Skeletal muscle satellite cell (primary cell): ENCODE measurements around the gene GAK.

ENCODE experiments used
- H3K27me3 ChIP-seq: 2 replicates; pipeline ENCODE4 v1.7.0; 2013; ENCODE audit warnings: low read length; ENCODE audit not compliant: control insufficient read depth, insufficient read depth
- H3K36me3 ChIP-seq: 2 replicates; pipeline ENCODE4 v1.7.0; 2013; ENCODE audit warnings: mild to moderate bottlenecking, control low read depth, low read length; ENCODE audit not compliant: insufficient read depth
- H3K4me1 ChIP-seq: 2 replicates; pipeline ENCODE4 v1.7.0; 2013; ENCODE audit warnings: low read length; ENCODE audit not compliant: control insufficient read depth, insufficient read depth
- H3K4me2 ChIP-seq: 2 replicates; pipeline ENCODE4 v1.7.0; 2013; ENCODE audit warnings: mild to moderate bottlenecking, low read length
- H3K4me3 ChIP-seq: 2 replicates; pipeline ENCODE4 v1.7.0; 2013; ENCODE audit warnings: low read length
- H3K9ac ChIP-seq: 2 replicates; pipeline ENCODE4 v1.7.0; 2013; ENCODE audit warnings: mild to moderate bottlenecking, low read depth, low read length, moderate library complexity
- H3K9me3 ChIP-seq: replicated peaks from 2 replicates; pipeline ENCODE4 v1.7.0; 2013; ENCODE audit warnings: mild to moderate bottlenecking, control low read depth, low read length

GAK gene

DNA sequence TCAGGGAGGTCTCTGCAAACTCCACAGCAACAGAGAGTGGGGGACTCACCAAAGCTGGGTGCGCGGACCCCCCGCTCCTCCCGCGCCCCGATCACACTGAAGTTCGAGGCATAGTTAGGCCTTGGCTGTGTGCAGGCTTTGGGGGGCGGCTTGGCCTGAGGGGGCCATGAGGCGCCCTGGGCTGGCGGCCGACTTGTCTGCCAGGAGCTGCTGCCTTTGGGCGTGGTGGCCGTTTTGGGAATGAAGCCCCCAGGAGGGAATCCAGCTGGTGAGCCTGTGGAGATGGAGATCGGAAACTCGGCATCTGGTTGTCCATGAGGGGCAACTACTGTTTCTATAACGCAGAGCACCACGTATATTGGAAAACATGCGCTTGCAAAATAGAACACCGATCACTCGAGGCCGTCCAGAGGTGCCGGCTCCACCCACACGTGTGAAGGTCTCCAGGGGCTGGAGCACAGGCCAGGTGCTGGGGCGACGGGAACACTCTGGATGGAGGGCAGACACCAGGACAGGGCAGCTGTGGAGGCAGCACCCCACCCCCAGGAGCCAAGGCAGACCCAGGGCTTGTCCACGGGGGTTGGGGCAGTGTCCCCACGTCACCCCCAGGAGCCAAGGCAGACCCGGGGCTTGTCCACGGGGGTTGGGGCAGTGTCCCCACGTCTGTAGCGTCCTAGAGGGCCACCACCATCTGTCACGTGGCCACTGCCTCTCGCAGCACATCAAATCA lies 80.2 kb downstream of the GAK start:
- H3K36me3 ChIP-seq = peaks cover 39% of the 10 kb centered on the region
- no peak overlapping the region for H3K4me2 ChIP-seq
- H3K4me1 ChIP-seq = no peaks in the 10 kb centered on the region
- no peaks in the 10 kb centered on the region for H3K9me3 ChIP-seq
- H3K27me3 ChIP-seq = no peaks in the 10 kb centered on the region
- no peak overlapping the region for H3K9ac ChIP-seq
- no peak overlapping the region for H3K4me3 ChIP-seq

DNA sequence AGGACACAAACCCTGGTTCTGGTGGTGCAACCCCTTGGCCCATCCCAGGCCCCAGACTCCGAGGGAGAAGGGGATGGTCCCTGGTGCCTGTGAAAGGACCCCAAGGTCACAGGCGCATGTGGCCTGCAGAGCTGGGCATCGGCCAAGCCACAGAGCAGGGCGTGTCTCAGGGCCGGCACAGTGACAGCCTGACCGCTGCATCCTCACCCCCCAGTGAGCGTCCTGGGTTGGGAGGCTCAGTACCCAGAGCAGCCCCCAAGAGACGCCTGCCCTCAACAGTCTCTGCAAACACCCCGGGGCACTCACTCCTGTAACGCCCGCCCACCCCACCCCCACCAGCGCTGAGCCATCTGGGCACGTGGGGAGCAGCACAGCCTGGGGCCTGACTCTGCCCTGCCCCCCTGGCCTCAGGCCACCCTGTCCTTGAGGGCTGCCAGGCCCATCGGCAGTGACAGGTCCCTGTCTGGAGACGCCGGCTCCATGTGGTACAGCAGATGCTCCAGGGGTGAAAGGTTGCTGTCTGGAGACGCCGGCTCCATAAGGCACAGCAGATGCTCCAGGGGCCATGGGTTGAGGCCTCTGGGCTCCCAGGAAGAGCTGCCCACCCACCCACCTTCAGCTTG lies 81.7 kb downstream of the GAK start:
- Histone ChIP-seq H3K9ac (no peak overlapping the region), H3K9me3 (no peaks in the 10 kb centered on the region), H3K4me2 (no peak overlapping the region), H3K4me3 (no peak overlapping the region), H3K36me3 (peaks cover 32% of the 10 kb centered on the region), H3K4me1 (peaks cover 7% of the 10 kb centered on the region), H3K27me3 (no peaks in the 10 kb centered on the region)

DNA sequence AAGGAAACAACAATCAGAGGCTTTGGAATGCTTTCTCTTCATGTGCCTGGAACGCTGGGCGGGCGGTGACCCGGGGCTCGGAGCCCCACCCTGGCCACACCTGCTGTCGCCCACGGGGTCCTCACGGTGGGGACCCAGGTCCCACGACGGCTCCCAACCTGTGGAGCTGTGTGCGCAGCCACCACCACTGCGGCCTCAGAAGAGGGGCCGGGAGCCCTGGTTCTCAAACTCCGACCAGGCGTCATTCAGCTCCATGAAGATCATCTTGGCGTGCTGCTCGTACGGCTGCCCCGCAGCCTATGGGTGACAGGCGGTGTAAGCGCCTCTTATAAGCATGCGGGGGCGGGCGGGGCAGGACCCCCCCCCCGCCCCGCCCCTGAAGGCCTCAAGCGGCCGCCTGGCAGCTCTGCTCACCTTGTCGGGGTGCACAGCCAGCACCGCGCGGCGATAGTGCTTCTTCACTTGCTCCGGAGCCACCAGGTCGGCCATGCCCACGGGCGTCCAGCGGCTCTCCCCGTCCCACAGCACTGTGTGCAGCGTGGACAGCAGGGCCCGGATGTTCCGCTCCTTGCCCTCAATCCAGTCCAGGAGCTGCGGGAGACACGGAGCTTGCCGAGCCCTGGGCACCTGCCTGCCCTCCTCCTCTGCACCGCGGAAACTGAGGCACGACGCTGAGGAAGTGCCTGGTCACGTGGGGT lies 82.5 kb downstream of the GAK start:
- H3K9ac ChIP-seq = no peak overlapping the region
- no peaks in the 10 kb centered on the region for H3K9me3 ChIP-seq
- H3K4me1 ChIP-seq = peaks cover 11% of the 10 kb centered on the region
- H3K27me3 ChIP-seq = no peaks in the 10 kb centered on the region
- H3K4me2 ChIP-seq = no peak overlapping the region
- no peak overlapping the region for H3K4me3 ChIP-seq
- peaks cover 32% of the 10 kb centered on the region for H3K36me3 ChIP-seq

DNA sequence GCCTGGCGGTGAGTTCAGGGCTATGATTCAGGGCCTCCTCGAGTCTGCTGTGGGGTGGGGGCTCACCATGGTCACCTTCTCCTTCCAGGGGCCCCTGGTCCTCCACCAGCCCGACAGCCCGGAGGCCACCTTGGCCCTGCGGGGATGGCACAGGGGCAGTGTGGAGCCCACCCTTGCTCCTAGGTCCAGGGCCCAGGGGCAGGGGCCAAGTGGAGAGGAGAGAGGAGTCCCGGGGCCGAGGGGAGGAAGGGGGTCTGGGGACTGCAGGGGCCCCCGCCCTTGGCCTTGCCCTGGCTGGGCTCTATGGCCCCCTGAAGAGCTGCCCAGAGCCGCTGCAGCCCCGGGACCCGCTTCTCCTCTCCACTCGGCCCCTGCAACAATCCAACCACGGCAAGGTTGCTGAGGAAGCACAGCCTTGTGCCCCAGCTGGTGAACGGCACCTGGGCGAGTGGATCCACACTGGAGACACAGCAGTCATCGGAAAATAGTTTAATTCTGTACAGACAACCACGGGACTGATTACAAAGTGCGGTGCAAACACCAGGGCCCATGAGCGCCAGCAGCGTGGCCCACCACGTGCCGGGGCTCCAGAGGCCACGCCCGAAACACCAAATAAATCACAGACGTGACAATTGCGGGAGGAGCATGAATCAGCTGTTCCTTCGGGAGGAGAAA lies 83.2 kb downstream of the GAK start:
- H3K9me3 ChIP-seq = no peaks in the 10 kb centered on the region

DNA sequence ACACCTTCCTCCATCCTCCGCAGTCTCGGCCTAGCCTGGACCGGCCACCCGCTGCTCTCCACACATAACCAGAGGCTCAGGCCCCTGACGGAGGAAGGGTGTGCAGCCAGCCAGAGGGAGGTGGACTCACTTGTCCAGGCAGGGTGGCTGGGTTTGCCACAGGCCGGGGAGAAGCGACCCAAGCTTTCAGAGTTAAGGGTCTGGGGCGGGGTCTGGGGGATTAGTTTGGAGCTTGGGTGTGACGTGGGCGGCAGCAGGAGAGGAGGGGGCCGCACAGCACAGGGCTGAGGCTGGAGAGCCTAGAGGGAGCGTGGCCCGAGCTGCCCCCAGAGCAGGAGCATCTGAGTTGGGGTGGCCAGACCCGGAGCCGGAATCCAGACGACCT lies 83.8 kb downstream of the GAK start:
- Histone ChIP-seq H3K9ac (no peak overlapping the region), H3K4me2 (no peak overlapping the region), H3K4me3 (no peak overlapping the region), H3K27me3 (no peaks in the 10 kb centered on the region), H3K36me3 (peaks cover 28% of the 10 kb centered on the region), H3K4me1 (peaks cover 11% of the 10 kb centered on the region), H3K9me3 (no peaks in the 10 kb centered on the region)

More for the DNA sequence above, 83.2 kb downstream of the GAK start:
- Histone ChIP-seq H3K4me2 (no peak overlapping the region), H3K4me3 (no peak overlapping the region), H3K27me3 (no peaks in the 10 kb centered on the region), H3K36me3 (peaks cover 28% of the 10 kb centered on the region), H3K4me1 (peaks cover 11% of the 10 kb centered on the region), H3K9ac (no peak overlapping the region)

DNA sequence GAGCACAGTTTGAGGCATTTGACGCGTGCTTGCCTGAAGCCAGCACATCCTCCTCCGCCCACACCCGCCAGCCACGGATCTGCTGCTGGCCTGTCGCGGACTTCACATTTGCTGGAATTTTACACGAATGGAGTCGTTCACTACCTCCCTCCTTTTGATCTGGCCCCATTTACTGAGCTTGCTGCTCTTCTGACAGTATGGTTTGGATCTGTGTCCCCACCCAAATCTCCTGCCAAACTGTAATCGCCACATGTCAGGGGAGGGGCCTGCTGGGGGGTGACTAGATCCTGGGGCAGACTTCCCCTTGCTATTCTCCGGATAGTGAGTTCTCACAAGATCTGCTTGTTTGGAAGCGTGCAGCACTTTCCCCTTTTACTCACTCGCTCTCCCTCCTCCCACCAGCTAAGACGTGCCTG lies 86.3 kb downstream of the GAK start:
- Histone ChIP-seq H3K27me3 (no peaks in the 10 kb centered on the region), H3K4me2 (peak overlapping the region; percentile 7), H3K9ac (no peak overlapping the region), H3K4me1 (peaks cover 11% of the 10 kb centered on the region), H3K36me3 (peaks cover 16% of the 10 kb centered on the region), H3K4me3 (no peak overlapping the region), H3K9me3 (no peaks in the 10 kb centered on the region)

DNA sequence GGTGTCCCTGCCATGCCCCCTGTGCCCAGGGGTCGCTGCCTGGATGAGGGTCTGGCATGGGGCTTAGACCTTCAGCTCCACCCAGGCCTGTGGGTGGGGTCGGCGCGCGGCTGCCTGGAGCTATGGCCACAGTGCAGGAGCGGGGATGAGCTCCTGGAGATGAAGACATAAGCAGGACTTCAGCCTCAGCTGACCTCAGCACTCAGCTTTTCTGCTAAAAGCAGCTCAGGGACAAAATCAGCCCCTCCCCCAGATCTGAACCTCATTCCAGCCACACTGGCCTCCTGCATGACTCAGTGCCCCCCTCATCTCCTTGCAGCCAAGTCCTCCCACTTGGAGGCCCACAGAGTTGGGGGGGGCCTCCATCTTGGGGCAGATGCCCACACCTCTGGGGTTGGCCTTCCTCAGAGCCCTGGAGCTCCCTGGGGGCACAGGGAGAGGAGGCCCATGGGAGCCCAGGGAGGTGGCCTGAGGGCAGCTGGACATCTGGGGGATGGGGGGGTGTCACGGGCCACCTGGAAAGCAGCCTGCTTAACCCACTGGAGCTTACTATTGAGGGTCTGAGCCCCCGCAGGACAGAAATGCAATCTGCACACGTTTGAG lies 86.8 kb downstream of the GAK start:
- Histone ChIP-seq H3K9ac (no peak overlapping the region), H3K4me3 (no peak overlapping the region), H3K27me3 (no peaks in the 10 kb centered on the region), H3K9me3 (no peaks in the 10 kb centered on the region), H3K4me2 (peak overlapping the region; percentile 7), H3K36me3 (peaks cover 16% of the 10 kb centered on the region), H3K4me1 (peaks cover 11% of the 10 kb centered on the region)

DNA sequence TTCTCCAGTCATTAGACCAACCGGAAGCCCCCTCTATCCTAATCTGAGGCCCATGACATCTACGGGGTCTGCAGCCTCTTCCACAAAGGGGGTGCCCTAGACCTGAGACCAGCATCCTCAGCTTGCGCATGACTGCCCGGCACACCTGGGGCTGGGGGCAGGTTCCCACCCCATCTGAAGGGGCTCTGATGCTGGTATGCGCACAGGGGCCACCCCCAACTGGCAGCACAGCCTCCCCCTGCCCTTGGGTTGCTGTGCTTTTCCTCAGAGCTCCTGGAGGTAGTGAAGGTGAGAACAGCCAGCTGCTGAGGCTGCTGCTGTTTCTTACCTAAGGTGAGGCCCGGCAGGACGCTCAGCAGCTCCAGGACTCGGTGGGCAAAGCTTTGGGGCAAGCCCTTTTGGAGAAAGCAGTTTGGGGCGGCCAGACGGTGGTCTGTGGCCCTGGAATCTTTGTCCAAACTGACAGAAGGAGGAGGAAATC lies 87.3 kb downstream of the GAK start:
- Histone ChIP-seq H3K27me3 (no peaks in the 10 kb centered on the region), H3K36me3 (peaks cover 10% of the 10 kb centered on the region), H3K4me3 (no peak overlapping the region), H3K4me2 (no peak overlapping the region), H3K9ac (no peak overlapping the region), H3K4me1 (peaks cover 11% of the 10 kb centered on the region), H3K9me3 (no peaks in the 10 kb centered on the region)

DNA sequence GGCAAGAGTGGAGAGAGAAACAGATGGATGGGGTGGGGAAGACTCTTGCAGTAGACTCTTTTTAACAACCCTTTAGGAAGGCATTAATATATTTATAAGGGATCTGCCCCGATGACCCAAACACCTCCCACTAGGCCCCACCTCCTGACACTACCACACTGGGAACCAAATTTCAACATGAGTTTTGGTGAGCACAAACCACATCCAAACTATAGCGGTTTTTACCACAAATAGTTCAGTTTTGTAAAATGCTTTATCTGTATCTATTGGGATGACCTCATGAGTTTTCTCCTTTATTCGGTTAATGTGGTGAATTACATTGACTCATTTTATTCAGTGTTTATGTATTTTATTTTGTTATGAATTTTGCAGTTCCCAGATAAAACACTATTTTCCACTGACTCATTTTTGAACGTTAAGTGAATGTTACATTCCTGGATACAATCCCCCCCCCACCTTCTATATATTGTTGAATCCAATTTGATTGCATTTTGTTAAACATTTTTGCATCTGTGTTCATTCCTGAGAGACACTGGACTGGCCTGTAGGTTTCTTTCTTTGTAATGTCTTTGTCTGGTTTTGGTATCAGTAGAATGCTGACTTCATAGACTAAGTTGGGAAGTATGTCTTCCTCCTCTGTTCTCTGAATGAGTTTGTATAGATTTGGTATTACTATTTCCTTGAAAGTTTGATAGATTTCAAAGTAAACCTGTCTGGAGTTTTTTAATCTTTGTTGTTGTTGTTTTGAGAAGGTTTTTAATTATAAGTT lies 92.3 kb downstream of the GAK start:
- no peak overlapping the region for H3K4me2 ChIP-seq
- H3K4me1 ChIP-seq = no peaks in the 10 kb centered on the region
- no peaks in the 10 kb centered on the region for H3K27me3 ChIP-seq
- no peaks in the 10 kb centered on the region for H3K9me3 ChIP-seq
- H3K36me3 ChIP-seq = no peaks in the 10 kb centered on the region
- H3K4me3 ChIP-seq = no peak overlapping the region
- H3K9ac ChIP-seq = no peak overlapping the region

DNA sequence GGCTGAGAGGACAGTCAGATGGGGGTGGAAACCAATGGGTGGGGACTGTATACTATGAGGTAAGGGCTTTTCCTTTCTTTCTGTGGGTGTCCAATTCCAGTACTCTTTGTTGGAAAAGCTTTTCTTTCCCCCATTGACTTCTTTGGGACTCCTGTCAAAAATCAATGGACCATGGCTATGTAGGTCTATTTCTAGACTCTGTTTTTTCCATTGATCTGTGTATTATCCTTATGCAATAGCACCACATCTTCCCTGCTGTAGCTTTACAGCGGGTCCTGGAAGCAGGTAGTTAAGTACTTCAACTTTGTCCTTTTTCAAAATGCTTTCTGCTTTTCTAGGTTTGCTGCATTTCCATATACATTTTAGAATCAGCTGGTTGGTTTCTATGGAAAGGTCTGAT lies 94.3 kb downstream of the GAK start:
- no peak overlapping the region for H3K9ac ChIP-seq
- peaks cover 13% of the 10 kb centered on the region for H3K27me3 ChIP-seq
- no peaks in the 10 kb centered on the region for H3K4me1 ChIP-seq
- H3K9me3 ChIP-seq = no peaks in the 10 kb centered on the region
- no peaks in the 10 kb centered on the region for H3K36me3 ChIP-seq
- H3K4me2 ChIP-seq = no peak overlapping the region
- no peak overlapping the region for H3K4me3 ChIP-seq
